Erythroblast (primary cell): ENCODE measurements around the gene FRMD5.

ENCODE experiments used
- GATA1 ChIP-seq: IDR thresholded peaks from 2 replicates; pipeline ENCODE4 v1.6.1; 2011; ENCODE audit warnings: low read depth, mild to moderate bottlenecking, control low read depth, low read length, moderate library complexity
- POLR2A ChIP-seq: IDR thresholded peaks from 2 replicates; pipeline ENCODE4 v1.6.1; 2011; ENCODE audit warnings: mild to moderate bottlenecking, low read length

DNA sequence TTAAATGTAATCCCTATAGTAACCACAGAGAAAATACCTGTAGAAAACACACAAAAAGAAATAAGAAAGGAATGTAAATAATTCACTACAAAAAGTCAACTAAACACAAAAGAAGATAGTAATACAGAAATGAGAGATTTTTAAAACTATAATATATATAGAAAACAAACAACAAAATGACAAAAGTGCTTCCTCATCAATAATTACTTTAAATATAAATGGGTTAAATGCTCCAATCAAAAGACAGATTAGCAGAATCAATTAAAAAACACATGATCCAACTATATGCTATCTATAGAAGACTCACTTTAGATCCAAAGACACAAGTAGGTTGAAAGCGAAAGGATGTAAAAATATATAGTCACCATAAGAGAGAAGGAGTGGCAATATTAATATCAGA lies 45.8 kb downstream of the FRMD5 start:
- TF ChIP-seq POLR2A (no peak), GATA1 (no peak)
